Measurements from ENCODE around the gene FCSK. TPM values are rescaled to one million over a fixed set of nuclear protein-coding genes. Genes with fewer than 3 reads are reported as not detected.

Gene FCSK
- total RNA-seq, 1 experiment from 2014 or later = 25.5 TPM

DNA sequence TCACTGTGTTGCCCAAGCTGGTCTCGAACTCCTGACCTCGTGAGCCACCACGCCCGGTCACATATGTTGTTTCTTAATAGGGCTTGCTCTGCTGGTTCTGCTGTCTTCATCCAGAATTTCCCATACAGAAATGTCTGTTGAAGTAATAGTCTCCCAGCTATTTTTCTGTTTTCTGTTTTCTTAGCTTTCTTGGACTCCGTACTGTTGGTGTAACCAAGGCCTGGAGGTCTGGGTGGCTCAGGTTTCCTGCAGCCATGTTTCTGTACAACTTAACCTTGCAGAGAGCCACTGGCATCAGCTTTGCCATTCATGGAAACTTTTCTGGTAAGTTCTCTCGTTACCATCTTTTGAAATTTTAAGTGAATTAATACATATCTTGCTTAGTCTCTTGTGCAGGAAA is 72.0 kb downstream of the FCSK start:
- ChIA-PET POLR2A (no interaction called here), CTCF (no interaction called here)
- Mint-ChIP-seq H3K27ac (ENCODE audit: unreplicated experiment) (no peak overlapping the region), H3K4me1 (ENCODE audit: low read depth, unreplicated experiment) (peaks cover 19% of the 10 kb centered on the region), H3K9me3 (ENCODE audit: unreplicated experiment) (no peaks in the 10 kb centered on the region), H3K27me3 (ENCODE audit: insufficient read depth, unreplicated experiment) (no peaks in the 10 kb centered on the region), H3K36me3 (ENCODE audit: insufficient read depth, unreplicated experiment) (peaks cover 82% of the 10 kb centered on the region), H3K4me3 (ENCODE audit: unreplicated experiment) (peak overlapping the region; percentile 98)
- Histone ChIP-seq H3K36me3 (ENCODE audit: control insufficient read depth, insufficient read depth, low read length) (no peaks in the 10 kb centered on the region), H3K4me3 (ENCODE audit: low read depth, low read length) (no peak overlapping the region), H3K4me1 (peaks cover 24% of the 10 kb centered on the region), H3K27me3 (replicated peaks; ENCODE audit: control insufficient read depth, insufficient read depth, low read length) (no peaks in the 10 kb centered on the region), H3K9me3 (no peaks in the 10 kb centered on the region)
- no peak for DNase-seq
- BruUV-seq (replicated peaks) = no TSS peak
- intact Hi-C loops (cut with micrococcal nuclease; ENCODE audit: unreplicated experiment) = no loop called here
- TF ChIP-seq, protein P1, sequence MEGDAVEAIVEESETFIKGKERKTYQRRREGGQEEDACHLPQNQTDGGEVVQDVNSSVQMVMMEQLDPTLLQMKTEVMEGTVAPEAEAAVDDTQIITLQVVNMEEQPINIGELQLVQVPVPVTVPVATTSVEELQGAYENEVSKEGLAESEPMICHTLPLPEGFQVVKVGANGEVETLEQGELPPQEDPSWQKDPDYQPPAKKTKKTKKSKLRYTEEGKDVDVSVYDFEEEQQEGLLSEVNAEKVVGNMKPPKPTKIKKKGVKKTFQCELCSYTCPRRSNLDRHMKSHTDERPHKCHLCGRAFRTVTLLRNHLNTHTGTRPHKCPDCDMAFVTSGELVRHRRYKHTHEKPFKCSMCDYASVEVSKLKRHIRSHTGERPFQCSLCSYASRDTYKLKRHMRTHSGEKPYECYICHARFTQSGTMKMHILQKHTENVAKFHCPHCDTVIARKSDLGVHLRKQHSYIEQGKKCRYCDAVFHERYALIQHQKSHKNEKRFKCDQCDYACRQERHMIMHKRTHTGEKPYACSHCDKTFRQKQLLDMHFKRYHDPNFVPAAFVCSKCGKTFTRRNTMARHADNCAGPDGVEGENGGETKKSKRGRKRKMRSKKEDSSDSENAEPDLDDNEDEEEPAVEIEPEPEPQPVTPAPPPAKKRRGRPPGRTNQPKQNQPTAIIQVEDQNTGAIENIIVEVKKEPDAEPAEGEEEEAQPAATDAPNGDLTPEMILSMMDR (IDR thresholded peaks at IDR 0.05; ENCODE audit: insufficient read depth in 1 of 2, low read depth in 1 of 2, low read length in 1 of 2, severe bottlenecking in 1 of 2, unreplicated experiment in 1 of 2) = no peak

DNA sequence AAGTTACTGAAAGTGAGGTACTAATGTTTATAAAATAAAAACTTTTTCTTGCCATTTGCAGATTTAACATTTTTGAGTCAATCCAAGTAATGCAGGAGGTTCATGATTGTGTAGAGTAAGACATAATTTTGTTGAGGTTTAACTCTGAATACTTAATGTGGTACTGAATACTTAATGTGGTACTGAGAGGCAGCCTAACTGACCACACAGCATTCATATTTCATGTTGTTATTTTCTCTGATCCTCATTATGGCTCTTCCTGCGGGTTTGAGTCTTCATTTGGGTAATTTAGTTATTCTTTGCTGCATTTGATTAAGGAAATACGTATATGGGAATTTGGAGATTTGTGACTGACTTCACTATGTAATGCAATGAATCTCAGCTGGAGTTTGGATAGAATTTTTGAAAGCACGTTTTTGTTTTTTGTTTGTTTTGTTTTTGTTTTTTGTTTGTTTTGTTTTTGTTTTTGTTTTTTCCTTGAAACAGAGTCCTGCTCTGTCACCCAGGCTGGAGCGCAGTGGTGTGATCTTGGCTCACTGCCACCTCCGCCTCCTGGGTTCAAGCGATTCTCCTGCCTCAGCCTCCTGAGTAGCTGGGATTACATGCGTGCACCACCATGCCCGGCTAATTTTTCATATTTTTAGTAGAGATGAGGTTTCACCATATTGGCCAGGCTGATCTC is 73.1 kb downstream of the FCSK start:
- POLR2A ChIA-PET = interaction anchor here (0.6 to 0.7 kb wide), 2 partner anchors 11 to 146 kb away, joined by 3 to 5 read pairs; no protein-coding TSS in a partner anchor
- Mint-ChIP-seq H3K9me3 (ENCODE audit: unreplicated experiment) (no peaks in the 10 kb centered on the region), H3K27ac (ENCODE audit: unreplicated experiment) (no peak overlapping the region), H3K4me1 (ENCODE audit: low read depth, unreplicated experiment) (peaks cover 16% of the 10 kb centered on the region), H3K4me3 (ENCODE audit: unreplicated experiment) (peak overlapping the region; percentile 98), H3K36me3 (ENCODE audit: insufficient read depth, unreplicated experiment) (peaks cover 93% of the 10 kb centered on the region), H3K27me3 (ENCODE audit: insufficient read depth, unreplicated experiment) (no peaks in the 10 kb centered on the region)
- no TSS peak for BruUV-seq (replicated peaks)
- Histone ChIP-seq H3K27me3 (replicated peaks; ENCODE audit: control insufficient read depth, insufficient read depth, low read length) (no peaks in the 10 kb centered on the region), H3K9me3 (no peaks in the 10 kb centered on the region), H3K36me3 (ENCODE audit: control insufficient read depth, insufficient read depth, low read length) (peaks cover 4% of the 10 kb centered on the region; the same call in 1 of the 2 replicates), H3K4me1 (peaks cover 24% of the 10 kb centered on the region), H3K4me3 (ENCODE audit: low read depth, low read length) (no peak overlapping the region)
- TF ChIP-seq, protein P1 (IDR thresholded peaks at IDR 0.05; ENCODE audit: insufficient read depth in 1 of 2, low read depth in 1 of 2, low read length in 1 of 2, severe bottlenecking in 1 of 2, unreplicated experiment in 1 of 2) = no peak
- no peak for DNase-seq
- CTCF ChIA-PET = no interaction called here
- intact Hi-C loops (cut with micrococcal nuclease; ENCODE audit: unreplicated experiment) = no loop called here

DNA sequence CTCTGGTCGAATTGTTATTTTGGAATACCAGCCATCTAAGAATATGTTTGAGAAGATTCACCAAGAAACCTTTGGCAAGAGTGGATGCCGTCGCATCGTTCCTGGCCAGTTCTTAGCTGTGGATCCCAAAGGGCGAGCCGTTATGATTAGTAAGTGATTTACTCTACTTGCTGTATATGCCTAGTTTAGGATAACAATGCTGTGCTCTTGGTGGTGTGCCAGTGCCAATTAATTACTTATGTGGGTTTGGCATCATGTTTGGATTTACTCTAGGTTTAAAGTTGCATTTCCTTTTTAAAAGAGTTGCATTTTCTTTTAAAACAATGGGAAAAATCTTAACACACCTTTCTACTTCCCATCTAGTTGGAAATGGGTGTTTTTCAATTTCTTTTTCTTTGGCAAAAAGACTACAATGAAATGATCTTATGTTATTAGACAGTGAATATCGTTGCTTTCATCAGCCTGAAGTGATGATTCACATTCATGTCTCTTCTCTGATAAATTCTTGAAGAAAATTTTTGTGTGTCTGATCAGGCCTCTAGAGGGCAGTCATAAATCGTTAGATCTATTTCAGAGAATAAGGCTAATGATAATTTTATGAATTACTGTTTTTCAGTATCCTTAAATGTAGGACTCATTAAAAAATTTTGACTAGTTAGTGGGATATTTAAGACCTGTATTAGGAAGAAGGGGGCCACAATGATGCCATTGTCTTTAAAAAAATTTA is 74.8 kb downstream of the FCSK start:
- Histone ChIP-seq H3K9me3 (no peaks in the 10 kb centered on the region), H3K4me3 (ENCODE audit: low read depth, low read length) (no peak overlapping the region), H3K36me3 (ENCODE audit: control insufficient read depth, insufficient read depth, low read length) (peaks cover 5% of the 10 kb centered on the region), H3K4me1 (peaks cover 24% of the 10 kb centered on the region), H3K27me3 (replicated peaks; ENCODE audit: control insufficient read depth, insufficient read depth, low read length) (no peaks in the 10 kb centered on the region)
- peak in 1 of 2 experiments; percentile 26 for DNase-seq
- ChIA-PET POLR2A (no interaction called here), CTCF (no interaction called here)
- H3K27me3 Mint-ChIP-seq (ENCODE audit: insufficient read depth, unreplicated experiment) = no peaks in the 10 kb centered on the region
- H3K27ac Mint-ChIP-seq (ENCODE audit: unreplicated experiment) = no peak overlapping the region
- peaks cover 96% of the 10 kb centered on the region for H3K36me3 Mint-ChIP-seq (ENCODE audit: insufficient read depth, unreplicated experiment)
- no TSS peak for BruUV-seq (replicated peaks)
- TF ChIP-seq, protein P1 (IDR thresholded peaks at IDR 0.05; ENCODE audit: insufficient read depth in 1 of 2, low read depth in 1 of 2, low read length in 1 of 2, severe bottlenecking in 1 of 2, unreplicated experiment in 1 of 2) = peak; percentile 39 to 59
- H3K4me3 Mint-ChIP-seq (ENCODE audit: unreplicated experiment) = peak overlapping the region; percentile 31
- H3K9me3 Mint-ChIP-seq (ENCODE audit: unreplicated experiment) = no peaks in the 10 kb centered on the region
- intact Hi-C loops (cut with micrococcal nuclease; ENCODE audit: unreplicated experiment) = no loop called here
- peaks cover 12% of the 10 kb centered on the region for H3K4me1 Mint-ChIP-seq (ENCODE audit: low read depth, unreplicated experiment)

Other genes starting within 250 kb of the FCSK start
- 33.6 and 34.6 TPM in 2 replicates for gene EXOSC6, start 202.7 kb upstream of the FCSK start, total RNA-seq (2022)
- 366 and 449 TPM in 2 replicates for gene AARS1, start 165.1 kb upstream of the FCSK start, total RNA-seq (2022)
- 72.4 and 74.5 TPM in 2 replicates for gene DDX19B, start 155.4 kb upstream of the FCSK start, total RNA-seq (2022)
- gene DDX19A, start 107.7 kb upstream of the FCSK start, total RNA-seq (2022) = 62.0 and 72.5 TPM in 2 replicates
- gene ST3GAL2, start 15.5 kb upstream of the FCSK start, total RNA-seq (2022) = 30.3 and 31.1 TPM in 2 replicates
- gene COG4, start 69.0 kb downstream of the FCSK start, total RNA-seq (2022) = 88.5 and 90.3 TPM in 2 replicates
- 387 and 439 TPM in 2 replicates for gene SF3B3, start 69.2 kb downstream of the FCSK start, total RNA-seq (2022)
- gene IL34, start 192.0 kb downstream of the FCSK start, total RNA-seq (2022) = 0.49 and 0.50 TPM in 2 replicates
- gene MTSS2, start 231.5 kb downstream of the FCSK start, total RNA-seq (2022) = 45.5 and 64.1 TPM in 2 replicates